Astrocyte (in vitro differentiated cells and primary cell): ENCODE measurements around the gene SLC25A31.

Experiments used
- EZH2 ChIP-seq: IDR thresholded peaks from 2 replicates; pipeline ENCODE4 v1.6.1; 2012; ENCODE audit warnings: mild to moderate bottlenecking, low read length, inconsistent platforms; ENCODE audit not compliant: insufficient read depth
- TF ChIP-seq, protein P1 (sequence below): IDR thresholded peaks from 2 replicates; pipeline ENCODE4 v1.5.1; 2011; ENCODE audit warnings: low read depth, mild to moderate bottlenecking, inconsistent platforms, low read length, moderate library complexity; ENCODE audit not compliant: insufficient read depth

GRCh38 chr4:127698789-127699200 is 31.4 kb upstream of the SLC25A31 start:
- TF ChIP-seq, protein P1, sequence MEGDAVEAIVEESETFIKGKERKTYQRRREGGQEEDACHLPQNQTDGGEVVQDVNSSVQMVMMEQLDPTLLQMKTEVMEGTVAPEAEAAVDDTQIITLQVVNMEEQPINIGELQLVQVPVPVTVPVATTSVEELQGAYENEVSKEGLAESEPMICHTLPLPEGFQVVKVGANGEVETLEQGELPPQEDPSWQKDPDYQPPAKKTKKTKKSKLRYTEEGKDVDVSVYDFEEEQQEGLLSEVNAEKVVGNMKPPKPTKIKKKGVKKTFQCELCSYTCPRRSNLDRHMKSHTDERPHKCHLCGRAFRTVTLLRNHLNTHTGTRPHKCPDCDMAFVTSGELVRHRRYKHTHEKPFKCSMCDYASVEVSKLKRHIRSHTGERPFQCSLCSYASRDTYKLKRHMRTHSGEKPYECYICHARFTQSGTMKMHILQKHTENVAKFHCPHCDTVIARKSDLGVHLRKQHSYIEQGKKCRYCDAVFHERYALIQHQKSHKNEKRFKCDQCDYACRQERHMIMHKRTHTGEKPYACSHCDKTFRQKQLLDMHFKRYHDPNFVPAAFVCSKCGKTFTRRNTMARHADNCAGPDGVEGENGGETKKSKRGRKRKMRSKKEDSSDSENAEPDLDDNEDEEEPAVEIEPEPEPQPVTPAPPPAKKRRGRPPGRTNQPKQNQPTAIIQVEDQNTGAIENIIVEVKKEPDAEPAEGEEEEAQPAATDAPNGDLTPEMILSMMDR = no peak
- no peak for TF ChIP-seq EZH2
